CD4-positive, alpha-beta T cell treated with Interleukin-12 subunit alpha and Interleukin-12 subunit beta, for 1 hour (primary cell): ENCODE measurements around the gene TM2D1.
A peak's percentile ranks its signal among the peaks of the same experiment; 100 is the strongest.

Source experiments
- DNase-seq: peaks from one replicate; pipeline ENCODE4 v3.0.0-alpha.2; 2020

TM2D1 gene

GRCh38 chr1:61642475-61643232 is 82.3 kb downstream of the TM2D1 start:
- no peak for DNase-seq

- DNase-seq, result peak; percentile 42
Measured at GRCh38 chr1:61641578-61642336, 83.2 kb downstream of the TM2D1 start.

GRCh38 chr1:61640531-61641530 is 84.1 kb downstream of the TM2D1 start:
- DNase-seq, result peak; percentile 1

- no peak for DNase-seq
Measured at GRCh38 chr1:61639608-61640336, 85.2 kb downstream of the TM2D1 start.

GRCh38 chr1:61638911-61639605 is 85.9 kb downstream of the TM2D1 start:
- DNase-seq, result no peak

GRCh38 chr1:61638296-61638695 is 86.6 kb downstream of the TM2D1 start:
- DNase-seq, result no peak

- DNase-seq, result no peak
Measured at GRCh38 chr1:61637470-61637869, 87.5 kb downstream of the TM2D1 start.

- no peak for DNase-seq
Measured at GRCh38 chr1:61636814-61637213, 88.1 kb downstream of the TM2D1 start.

- no peak for DNase-seq
Measured at GRCh38 chr1:61636376-61636775, 88.6 kb downstream of the TM2D1 start.

GRCh38 chr1:61635557-61635956 is 89.4 kb downstream of the TM2D1 start:
- no peak for DNase-seq

- DNase-seq, result no peak
Measured at GRCh38 chr1:61631436-61631835, 93.5 kb downstream of the TM2D1 start.
